ENCODE measurements around the gene EMC7. TPM values are rescaled to one million over a fixed set of nuclear protein-coding genes. Genes with fewer than 3 reads are reported as not detected.

Gene EMC7
- total and polyA plus RNA-seq, 2 of the 13 experiments (the other 11 are each of a cell fraction or from before 2014, with no cell fraction given) = 46.8 to 113 TPM

DNA sequence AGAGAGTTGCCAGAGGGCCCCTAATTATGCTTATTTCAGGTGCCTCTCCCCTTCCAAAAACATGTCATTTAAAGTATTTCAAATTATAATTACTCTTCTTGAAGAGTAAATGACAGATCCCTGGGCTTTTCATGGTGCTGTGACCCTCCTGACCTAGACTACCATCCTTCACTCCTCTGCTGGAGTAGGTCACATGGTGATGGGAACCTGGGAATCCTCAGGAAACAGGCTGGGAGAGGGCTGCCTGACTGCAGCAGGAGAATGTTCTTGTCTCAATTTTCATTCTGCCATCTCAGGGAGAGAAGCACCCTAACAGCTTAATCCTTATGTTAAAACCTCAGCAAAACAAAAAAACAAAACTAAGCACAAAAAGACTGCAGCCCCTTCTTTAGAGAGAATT, 24.9 kb upstream of the EMC7 start:
- POLR2A ChIA-PET = no interaction called here
- no peak overlapping the region for H3K4me3 ChIP-seq (replicated peaks in 1 of 3; ENCODE audit: insufficient read depth in 1 of 3, low read depth in 2 of 3, low read length in 3 of 3)
- FAIRE-seq = no peak
- H3K27me3 ChIP-seq (ENCODE audit: control insufficient read depth in 1 of 2, insufficient read depth in 2 of 2, low read length in 2 of 2) = no peaks in the 10 kb centered on the region
- H4K20me1 ChIP-seq (ENCODE audit: insufficient read depth, low read length) = no peaks in the 10 kb centered on the region
- TF ChIP-seq MEF2D (CRISPR knock-in tag; IDR thresholded peaks at IDR 0.05) (no peak), ZNF232 (CRISPR knock-in tag; IDR thresholded peaks at IDR 0.05; ENCODE audit: borderline replicate concordance) (no peak), ZFP82 (CRISPR knock-in tag; IDR thresholded peaks at IDR 0.05; ENCODE audit: borderline replicate concordance) (no peak), ZKSCAN5 (CRISPR knock-in tag; IDR thresholded peaks at IDR 0.05) (no peak), NR0B2 (CRISPR knock-in tag; IDR thresholded peaks at IDR 0.05) (no peak), SP1 (IDR thresholded peaks at IDR 0.05) (no peak), SP1 (CRISPR knock-in tag; IDR thresholded peaks at IDR 0.05) (no peak), ZNF124 (CRISPR knock-in tag; IDR thresholded peaks at IDR 0.05) (no peak)
- TF ChIP-seq, protein P1, sequence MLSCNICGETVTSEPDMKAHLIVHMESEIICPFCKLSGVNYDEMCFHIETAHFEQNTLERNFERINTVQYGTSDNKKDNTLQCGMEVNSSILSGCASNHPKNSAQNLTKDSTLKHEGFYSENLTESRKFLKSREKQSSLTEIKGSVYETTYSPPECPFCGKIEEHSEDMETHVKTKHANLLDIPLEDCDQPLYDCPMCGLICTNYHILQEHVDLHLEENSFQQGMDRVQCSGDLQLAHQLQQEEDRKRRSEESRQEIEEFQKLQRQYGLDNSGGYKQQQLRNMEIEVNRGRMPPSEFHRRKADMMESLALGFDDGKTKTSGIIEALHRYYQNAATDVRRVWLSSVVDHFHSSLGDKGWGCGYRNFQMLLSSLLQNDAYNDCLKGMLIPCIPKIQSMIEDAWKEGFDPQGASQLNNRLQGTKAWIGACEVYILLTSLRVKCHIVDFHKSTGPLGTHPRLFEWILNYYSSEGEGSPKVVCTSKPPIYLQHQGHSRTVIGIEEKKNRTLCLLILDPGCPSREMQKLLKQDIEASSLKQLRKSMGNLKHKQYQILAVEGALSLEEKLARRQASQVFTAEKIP (CRISPR knock-in tag; IDR thresholded peaks at IDR 0.05; ENCODE audit: borderline replicate concordance) = no peak
- CTCF ChIA-PET (ENCODE audit: low intra/inter-chr PET ratio, low total read pairs) = no interaction called here
- H3K9ac ChIP-seq (ENCODE audit: insufficient read depth, low read depth, low read length) = no peak overlapping the region
- no peaks in the 10 kb centered on the region for H3K36me3 ChIP-seq (replicated peaks in 1 of 2; ENCODE audit: control insufficient read depth in 1 of 2, insufficient read depth in 2 of 2, low read length in 2 of 2)
- ATAC-seq = no peak
- H2AFZ ChIP-seq (ENCODE audit: low read length) = no peak overlapping the region
- no peak for DNase-seq (ENCODE audit: low spot score)
- H3K4me1 ChIP-seq (ENCODE audit: insufficient read depth, low read length) = peaks cover 11% of the 10 kb centered on the region; the same call in 1 of the 2 replicates
- H3K4me2 ChIP-seq (ENCODE audit: low read depth, low read length) = no peak overlapping the region
- H3K79me2 ChIP-seq (ENCODE audit: insufficient read depth, low read length) = no peaks in the 10 kb centered on the region
- no TSS peak for BruUV-seq (replicated peaks)
- in situ Hi-C loops (cut with HindIII; ENCODE audit: extremely low pct_ligation_motif_present, low pct_unique_long_range_greater_than_20kb) (no loop called here), intact Hi-C loops (cut with micrococcal nuclease; ENCODE audit: unreplicated experiment) (no loop called here)
- H3K27ac ChIP-seq (ENCODE audit: extremely low read length, insufficient read depth, low read length) = no peak overlapping the region
- no peaks in the 10 kb centered on the region for H3K9me3 ChIP-seq (ENCODE audit: low read length)

All from HepG2 (cell line).